Endothelial cell of umbilical vein (primary cell): ENCODE measurements around the gene MYL11. TPM values are rescaled to one million over a fixed set of nuclear protein-coding genes. Genes with fewer than 3 reads are reported as not detected.

Experiments used
- BruUV-seq: library from RNA; stranded (reverse); fragments of 400-500 nt; replicated peaks from 2 replicates; lab custom pipeline; 2021; lab: Mats Ljungman, UMichigan
- CTCF ChIA-PET: fragments of 300-600, 350-600 bp; sonication (Branson Sonifier 250); formaldehyde crosslinking; loops from one replicate; lab custom pipeline; 2021; ENCODE audit warnings: antibody characterized with exemption, inconsistent platforms; lab: Charles Lee
- POLR2A ChIA-PET: fragments of 300-600, 350-600 bp; sonication (Branson Sonifier 250); formaldehyde crosslinking; loops from one replicate; lab custom pipeline; 2021; ENCODE audit warnings: antibody characterized with exemption, inconsistent platforms; lab: Charles Lee
- DNase-seq: peaks from one replicate; pipeline ENCODE4 v3.0.0-alpha.2; 2011; ENCODE audit warnings: low read depth, low spot score
- FAIRE-seq: peaks from 2 replicates; lab custom pipeline; 2011; peaks lifted over from hg19 to GRCh38; lab: Jason Lieb, UNC
- H2AFZ ChIP-seq: 2 replicates; pipeline ENCODE4 v1.6.0; 2012; ENCODE audit warnings: low read depth, low read length, control low read depth, inconsistent platforms
- H3K27ac ChIP-seq: 2 replicates; pipeline ENCODE4 v1.5.1; 2011; ENCODE audit warnings: low read depth, mild to moderate bottlenecking, control low read depth, low read length, moderate library complexity; ENCODE audit not compliant: insufficient read depth
- H3K27me3 ChIP-seq, 2 experiments: 2 replicates each; pipeline versions ENCODE4 v1.6.0 to v1.6.1; 2011; ENCODE audit warnings: low read length in 2 of 2, mixed read lengths in 1 of 2; ENCODE audit not compliant: control insufficient read depth in 2 of 2, insufficient read depth in 2 of 2
- H3K36me3 ChIP-seq, 2 experiments: 2 replicates in 1 of 2; 3 replicates in 1 of 2; pipeline ENCODE4 v1.5.1; 2011; ENCODE audit warnings: low read length in 2 of 2, mild to moderate bottlenecking in 1 of 2, moderate library complexity in 1 of 2; ENCODE audit not compliant: control insufficient read depth in 2 of 2, insufficient read depth in 2 of 2; ENCODE audit errors: extremely low read depth in 1 of 2
- H3K4me1 ChIP-seq: 3 replicates; pipeline ENCODE4 v1.5.1; 2011; ENCODE audit warnings: mild to moderate bottlenecking, low read length; ENCODE audit not compliant: control insufficient read depth, insufficient read depth; ENCODE audit errors: extremely low read depth
- H3K4me2 ChIP-seq: 2 replicates; pipeline ENCODE4 v1.6.1; 2011; ENCODE audit warnings: low read length, control low read depth, mixed read lengths; ENCODE audit not compliant: insufficient read depth
- H3K4me3 ChIP-seq, 3 experiments: fragments of 200-600 bp in 1 of 3; sonication (generic), shearing (Covaris generic) in 1 of 3; replicated peaks in 1 of 3; 2 replicates each; pipeline ENCODE4 v1.5.1; 2011 to 2016; ENCODE audit warnings: control low read depth in 3 of 3, low read length in 3 of 3, mild to moderate bottlenecking in 2 of 3, inconsistent platforms in 1 of 3, low read depth in 1 of 3, moderate library complexity in 1 of 3; ENCODE audit not compliant: insufficient read depth in 1 of 3
- H3K79me2 ChIP-seq: 2 replicates; pipeline ENCODE4 v1.6.0; 2012; ENCODE audit warnings: low read length, inconsistent platforms; ENCODE audit not compliant: control insufficient read depth, insufficient read depth
- H3K9ac ChIP-seq: replicated peaks from 2 replicates; pipeline ENCODE3; 2011; ENCODE audit warnings: low read length, control low read depth; ENCODE audit not compliant: insufficient read depth; ENCODE audit errors: extremely low read depth
- H3K9me1 ChIP-seq: replicated peaks from 3 replicates; pipeline ENCODE4 v1.6.0; 2011; ENCODE audit warnings: mild to moderate bottlenecking, low read length; ENCODE audit not compliant: control insufficient read depth, insufficient read depth; ENCODE audit errors: extremely low read depth
- H3K9me3 ChIP-seq: replicated peaks from 2 replicates; pipeline ENCODE4 v1.5.1; 2012; ENCODE audit warnings: low read length, inconsistent platforms; ENCODE audit not compliant: control insufficient read depth, insufficient read depth
- H4K20me1 ChIP-seq: replicated peaks from 2 replicates; pipeline ENCODE3; 2011; ENCODE audit warnings: mild to moderate bottlenecking, low read length; ENCODE audit not compliant: control insufficient read depth, insufficient read depth; ENCODE audit errors: extremely low read depth
- EZH2 ChIP-seq: IDR thresholded peaks from 2 replicates; pipeline ENCODE4 v1.6.1; 2012; ENCODE audit warnings: borderline replicate concordance, low read depth, mild to moderate bottlenecking, moderate library complexity, low read length, inconsistent platforms; ENCODE audit not compliant: severe bottlenecking
- FOS ChIP-seq: IDR thresholded peaks from 2 replicates; pipeline ENCODE4 v1.6.1; 2011; ENCODE audit warnings: mild to moderate bottlenecking, low read length, moderate library complexity, borderline replicate concordance; ENCODE audit not compliant: insufficient read depth
- GATA2 ChIP-seq: IDR thresholded peaks from 2 replicates; pipeline ENCODE4 v1.7.0; 2011; ENCODE audit warnings: low read depth, mild to moderate bottlenecking, moderate library complexity, mixed read lengths, low read length; ENCODE audit not compliant: insufficient read length, insufficient read depth
- JUN ChIP-seq: IDR thresholded peaks from 2 replicates; pipeline ENCODE4 v1.6.1; 2011; ENCODE audit warnings: borderline replicate concordance, low read depth; ENCODE audit not compliant: insufficient read length, insufficient read depth
- MAX ChIP-seq: IDR thresholded peaks from 2 replicates; pipeline ENCODE4 v1.6.1; 2011; ENCODE audit not compliant: insufficient read depth, insufficient read length
- MYC ChIP-seq: IDR thresholded peaks from one replicate; pipeline ENCODE4 v1.6.1; 2011; ENCODE audit warnings: mild to moderate bottlenecking, low read depth, low read length
- POLR2AphosphoS5 ChIP-seq: IDR thresholded peaks from 2 replicates; pipeline ENCODE4 v1.6.1; 2012; ENCODE audit warnings: low read depth, mild to moderate bottlenecking, control low read depth, low read length, moderate library complexity; ENCODE audit not compliant: insufficient read depth
- dilution Hi-C: fragments of 300-500 bp; cut with MboI; formaldehyde crosslinking; loops from one replicate; pipeline ENCODE4 v1.15.0; 2019; ENCODE audit warnings: low sequenced_read_pairs; ENCODE audit not compliant: extremely low pct_ligation_motif_present
- intact Hi-C: fragments of 100-400 bp; cut with micrococcal nuclease; formaldehyde crosslinking; loops from one replicate; pipeline ENCODE4 v1.10.0; 2022
- polyA plus RNA-seq, 4 experiments: library from polyadenylated mRNA; depleted of rRNA in 3 of 4; stranded (reverse) in 3 of 4; unstranded in 1 of 4; fragments of >200 nt; gene quantifications; 2 replicates each; pipeline versions ENCODE4 v1.2.1 to v1.2.3, GENCODE V29; 2011 to 2012; ENCODE audit warnings: missing spikeins in 1 of 4
- total RNA-seq: library from RNA; stranded (reverse); gene quantifications from 2 replicates; pipeline ENCODE4 v1.2.3, GENCODE V29; 2021

The MYL11 gene
- total and polyA plus RNA-seq, 2 donors (not counting 3 experiments of a cell fraction or from before 2014, with no cell fraction given), result 1.3 TPM; not detected in 1

- intact Hi-C loops, result no loop called here
- no peak overlapping the region for H2AFZ ChIP-seq
These were observed 18.1 kb upstream of the MYL11 start for GRCh38 chr16:30356401-30357084.

DNA sequence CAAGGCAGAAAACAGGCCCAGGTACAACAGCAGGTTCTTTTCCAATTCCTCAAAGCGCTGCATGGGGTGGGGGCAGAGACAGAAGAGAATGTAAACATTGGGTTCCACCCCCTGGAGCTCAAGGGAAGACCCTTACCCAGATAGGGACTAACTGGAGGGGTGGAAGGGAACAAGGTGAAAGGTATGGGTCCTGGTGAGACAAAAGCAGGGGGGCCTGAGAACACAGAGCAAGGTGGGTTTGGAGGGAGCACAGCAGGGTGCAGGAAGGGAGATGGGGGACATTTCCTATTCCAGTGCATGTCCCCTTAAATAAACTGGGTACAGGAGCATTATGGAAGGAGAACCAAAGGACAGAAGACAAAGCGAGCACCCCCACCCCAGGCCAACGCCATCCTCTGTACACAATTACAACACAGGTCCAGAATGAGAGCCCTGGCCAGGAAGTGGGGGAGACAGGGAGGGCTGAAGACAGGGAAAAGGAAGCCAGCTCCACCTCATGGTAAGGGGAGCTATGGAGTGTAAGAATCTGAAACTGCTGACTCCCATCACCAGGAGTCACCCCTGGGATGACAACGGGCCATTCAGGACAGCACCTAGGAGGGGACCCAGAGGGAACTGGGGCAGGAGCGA lies 17.4 kb upstream of the MYL11 start:
- Histone ChIP-seq H3K4me2 (no peak overlapping the region), H3K9me1 (no peaks in the 10 kb centered on the region), H3K9me3 (no peaks in the 10 kb centered on the region), H3K36me3 (peaks cover 0 to 30% of the 10 kb centered on the region in 2 experiments), H3K9ac (no peak overlapping the region), H3K4me1 (peaks cover 25% of the 10 kb centered on the region), H3K4me3 (no peak overlapping the region), H4K20me1 (no peaks in the 10 kb centered on the region), H3K79me2 (peaks cover 29% of the 10 kb centered on the region), H3K27me3 (no peaks in the 10 kb centered on the region), H3K27ac (no peak overlapping the region), H2AFZ (no peak overlapping the region)
- TF ChIP-seq FOS, result no peak
- no peak for TF ChIP-seq EZH2
- TF ChIP-seq POLR2AphosphoS5, result no peak
- CTCF ChIA-PET, result interaction anchor here (0.6 kb wide), 1 partner anchor 14 kb away, joined by 3 read pairs; the partner anchor contains the start of gene TBC1D10B
- intact Hi-C loops, result no loop called here
- no peak for DNase-seq
- dilution Hi-C loops, result no loop called here
- FAIRE-seq, result no peak
- POLR2A ChIA-PET, result interaction anchor here (0.6 kb wide), 1 partner anchor 18 kb away, joined by 5 read pairs; no protein-coding TSS in a partner anchor
- no TSS peak for BruUV-seq

More at GRCh38 chr16:30356401-30357084, 18.1 kb upstream of the MYL11 start:
- CTCF ChIA-PET, result interaction anchor here (0.6 to 1.5 kb wide), 2 partner anchors 14 to 38 kb away, joined by 3 read pairs; partner anchors contain the start of genes TBC1D10B and ZNF48
- no peaks in the 10 kb centered on the region for H3K9me1 ChIP-seq
- DNase-seq (no peak), FAIRE-seq (no peak)
- H3K4me3 ChIP-seq, result no peak overlapping the region
- peaks cover 28% of the 10 kb centered on the region for H3K79me2 ChIP-seq
- H3K36me3 ChIP-seq, result peaks cover 0 to 30% of the 10 kb centered on the region in 2 experiments
- H3K27ac ChIP-seq, result peak overlapping the region; percentile 95
- H3K4me1 ChIP-seq, result peaks cover 30% of the 10 kb centered on the region
- no peaks in the 10 kb centered on the region for H3K27me3 ChIP-seq
- no peaks in the 10 kb centered on the region for H3K9me3 ChIP-seq
- H3K4me2 ChIP-seq, result no peak overlapping the region
- POLR2A ChIA-PET, result interaction anchor here (0.6 kb wide), 1 partner anchor 19 kb away, joined by 5 read pairs; no protein-coding TSS in a partner anchor
- TF ChIP-seq JUN (no peak), MAX (no peak), GATA2 (no peak), EZH2 (no peak), FOS (no peak), MYC (no peak), POLR2AphosphoS5 (no peak)
- H4K20me1 ChIP-seq, result no peaks in the 10 kb centered on the region
- H3K9ac ChIP-seq, result no peak overlapping the region
- BruUV-seq, result no TSS peak
- dilution Hi-C loops, result no loop called here
